HEK293 (cell line): Measurements from ENCODE around the gene TAS2R42.

Experiments
- CTCF ChIP-seq: fragments of 450-650 bp; formaldehyde crosslinking; IDR thresholded peaks from 2 replicates; pipeline ENCODE4 v1.5.1; 2016; ENCODE audit warnings: missing biosample characterization, missing genetic modification characterization
- MYNN ChIP-seq: fragments of 450-650 bp; formaldehyde crosslinking; IDR thresholded peaks from 2 replicates; pipeline ENCODE4 v1.5.1; 2016; ENCODE audit warnings: missing biosample characterization, missing genetic modification characterization, borderline replicate concordance
- ZFP37 ChIP-seq: fragments of 450-650 bp; formaldehyde crosslinking; IDR thresholded peaks from 2 replicates; pipeline ENCODE4 v1.5.1; 2016; ENCODE audit warnings: missing biosample characterization, missing genetic modification characterization
- ZNF121 ChIP-seq: fragments of 450-650 bp; formaldehyde crosslinking; IDR thresholded peaks from 2 replicates; pipeline ENCODE4 v1.5.1; 2016; ENCODE audit warnings: missing biosample characterization, missing genetic modification characterization
- ZNF155 ChIP-seq: fragments of 450-650 bp; formaldehyde crosslinking; IDR thresholded peaks from 2 replicates; pipeline ENCODE4 v1.5.1; 2016; ENCODE audit warnings: missing biosample characterization, missing genetic modification characterization
- ZNF391 ChIP-seq: fragments of 450-650 bp; formaldehyde crosslinking; IDR thresholded peaks from 2 replicates; pipeline ENCODE4 v1.5.1; 2016; ENCODE audit warnings: low read depth, missing biosample characterization, missing genetic modification characterization, borderline replicate concordance
- ZNF692 ChIP-seq: fragments of 450-650 bp; formaldehyde crosslinking; IDR thresholded peaks from 2 replicates; pipeline ENCODE4 v1.5.1; 2016; ENCODE audit warnings: missing biosample characterization, missing genetic modification characterization
- TF ChIP-seq, protein P1 (sequence below): fragments of 450-650 bp; IDR thresholded peaks from 2 replicates; pipeline ENCODE4 v1.5.1; 2018; ENCODE audit warnings: missing biosample characterization, missing genetic modification characterization

- TF ChIP-seq MYNN (tag by site-specific recombination) (peak; percentile 44; the same call in 1 of the 2 replicates), ZNF155 (tag by site-specific recombination) (no peak), ZNF121 (peak; percentile 49; the same call in 1 of the 2 replicates), CTCF (tag by site-specific recombination) (peak; percentile 57), ZFP37 (tag by site-specific recombination) (peak; percentile 79), ZNF391 (tag by site-specific recombination) (no peak; the same call in 1 of the 2 replicates), ZNF692 (peak; percentile 42)
- TF ChIP-seq, protein P1, sequence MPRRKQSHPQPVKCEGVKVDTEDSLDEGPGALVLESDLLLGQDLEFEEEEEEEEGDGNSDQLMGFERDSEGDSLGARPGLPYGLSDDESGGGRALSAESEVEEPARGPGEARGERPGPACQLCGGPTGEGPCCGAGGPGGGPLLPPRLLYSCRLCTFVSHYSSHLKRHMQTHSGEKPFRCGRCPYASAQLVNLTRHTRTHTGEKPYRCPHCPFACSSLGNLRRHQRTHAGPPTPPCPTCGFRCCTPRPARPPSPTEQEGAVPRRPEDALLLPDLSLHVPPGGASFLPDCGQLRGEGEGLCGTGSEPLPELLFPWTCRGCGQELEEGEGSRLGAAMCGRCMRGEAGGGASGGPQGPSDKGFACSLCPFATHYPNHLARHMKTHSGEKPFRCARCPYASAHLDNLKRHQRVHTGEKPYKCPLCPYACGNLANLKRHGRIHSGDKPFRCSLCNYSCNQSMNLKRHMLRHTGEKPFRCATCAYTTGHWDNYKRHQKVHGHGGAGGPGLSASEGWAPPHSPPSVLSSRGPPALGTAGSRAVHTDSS (tag by site-specific recombination): no peak
These were observed 15.4 kb downstream of the TAS2R42 start, which contains the start of gene SMIM10L1 for GRCh38 chr12:11171145-11171968.
